GM08714 (cell line): ENCODE data around the gene PLCG1.
"Not testable (repeated sequence)": the region's sequence is repeated elsewhere in the genome, so short reads cannot be mapped to it uniquely, and the experiment has no call there.

ENCODE experiments used
- H3K4me3 ChIP-seq: fragments of 200-500 bp; sonication (Bioruptor generic); 2 replicates; pipeline ENCODE4 v1.5.1; 2014; ENCODE audit warnings: mild to moderate bottlenecking, low read length, inconsistent platforms
- ZNF274 ChIP-seq: IDR thresholded peaks from 2 replicates; pipeline ENCODE4 v1.6.1; 2012; ENCODE audit warnings: mild to moderate bottlenecking, low read depth, low read length

Gene PLCG1

DNA sequence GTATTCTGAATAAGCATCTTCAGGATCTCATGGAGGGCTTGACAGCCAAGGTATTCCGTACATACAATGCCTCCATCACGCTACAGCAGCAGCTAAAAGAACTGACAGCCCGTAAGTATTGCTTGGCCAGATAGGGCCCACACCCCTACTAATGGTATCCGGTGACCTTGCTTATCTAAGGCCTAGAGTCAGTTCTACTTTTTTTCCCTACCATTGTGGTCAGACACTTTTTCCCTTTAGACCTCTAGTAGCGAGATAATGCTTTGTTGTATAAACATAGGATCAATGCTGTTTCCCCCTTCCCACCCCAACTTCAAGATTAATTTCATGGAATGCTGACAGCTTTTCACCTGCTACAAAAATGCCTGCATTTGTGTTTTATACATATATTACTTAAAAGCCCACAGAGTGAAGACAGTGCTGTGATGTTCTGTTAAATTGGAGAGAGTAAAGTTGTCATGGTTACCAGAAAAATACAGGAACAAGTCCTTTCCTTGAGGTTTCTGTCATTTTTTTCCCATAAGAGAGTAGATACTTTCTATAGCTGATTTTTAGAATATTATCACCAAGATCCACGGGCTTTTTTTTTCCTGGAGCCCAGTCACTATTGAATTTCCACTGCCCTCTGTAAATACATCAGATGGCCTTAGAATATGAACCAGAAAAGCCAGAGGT is 20.9 kb upstream of the PLCG1 start:
- H3K4me3 ChIP-seq = no peak overlapping the region

DNA sequence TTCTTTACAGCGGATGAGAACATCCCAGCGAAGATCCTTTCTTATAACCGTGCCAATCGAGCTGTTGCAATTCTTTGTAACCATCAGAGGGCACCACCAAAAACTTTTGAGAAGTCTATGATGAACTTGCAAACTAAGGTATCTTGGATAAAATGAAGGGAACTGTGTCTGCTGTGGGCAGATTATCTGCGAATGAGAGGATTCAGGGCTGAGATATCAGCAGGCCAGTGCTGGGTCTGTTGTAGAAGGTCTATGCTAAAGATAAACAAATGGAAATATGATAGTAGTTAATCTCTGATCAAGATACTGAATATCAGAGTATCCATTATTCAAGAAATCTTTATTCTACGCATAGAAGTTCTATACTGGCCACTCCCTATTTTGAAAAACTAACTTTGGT is 19.2 kb upstream of the PLCG1 start:
- not testable (repeated sequence) for H3K4me3 ChIP-seq

More for the DNA sequence above, 20.9 kb upstream of the PLCG1 start:
- no peak for TF ChIP-seq ZNF274

- no peak for TF ChIP-seq ZNF274
- no peak overlapping the region for H3K4me3 ChIP-seq
These were observed 18.7 kb upstream of the PLCG1 start for GRCh38 chr20:41118632-41119031.

GRCh38 chr20:41119614-41120561 is 17.5 kb upstream of the PLCG1 start:
- TF ChIP-seq ZNF274 = no peak
- no peak overlapping the region for H3K4me3 ChIP-seq

DNA sequence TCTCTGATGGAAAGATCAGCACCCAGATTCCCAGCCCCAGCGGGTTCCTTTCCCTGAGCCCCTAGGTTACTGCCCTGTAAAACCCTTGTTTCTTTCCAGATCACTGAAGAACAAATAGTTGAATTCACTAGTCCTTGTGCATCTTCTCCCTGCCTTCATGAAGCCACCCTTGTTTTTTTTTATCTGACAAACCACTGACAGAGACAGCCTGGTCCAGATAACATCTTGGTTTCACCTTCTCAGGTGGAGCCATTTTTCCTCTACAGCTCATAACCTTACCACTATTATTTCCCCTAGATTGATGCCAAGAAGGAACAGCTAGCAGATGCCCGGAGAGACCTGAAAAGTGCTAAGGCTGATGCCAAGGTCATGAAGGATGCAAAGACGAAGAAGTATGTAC is 15.9 kb upstream of the PLCG1 start:
- TF ChIP-seq ZNF274 = no peak
- H3K4me3 ChIP-seq = no peak overlapping the region

- H3K4me3 ChIP-seq = no peak overlapping the region
- no peak for TF ChIP-seq ZNF274
These were observed 13.7 kb upstream of the PLCG1 start for GRCh38 chr20:41123631-41124030.

GRCh38 chr20:41124451-41125094 is 12.8 kb upstream of the PLCG1 start:
- no peak for TF ChIP-seq ZNF274
- H3K4me3 ChIP-seq = no peak overlapping the region

- no peak overlapping the region for H3K4me3 ChIP-seq
- no peak for TF ChIP-seq ZNF274
These were observed 11.5 kb upstream of the PLCG1 start for GRCh38 chr20:41125530-41126457.

- TF ChIP-seq ZNF274 = no peak
- H3K4me3 ChIP-seq = no peak overlapping the region
These were observed 10.6 kb upstream of the PLCG1 start for GRCh38 chr20:41126719-41127118.

DNA sequence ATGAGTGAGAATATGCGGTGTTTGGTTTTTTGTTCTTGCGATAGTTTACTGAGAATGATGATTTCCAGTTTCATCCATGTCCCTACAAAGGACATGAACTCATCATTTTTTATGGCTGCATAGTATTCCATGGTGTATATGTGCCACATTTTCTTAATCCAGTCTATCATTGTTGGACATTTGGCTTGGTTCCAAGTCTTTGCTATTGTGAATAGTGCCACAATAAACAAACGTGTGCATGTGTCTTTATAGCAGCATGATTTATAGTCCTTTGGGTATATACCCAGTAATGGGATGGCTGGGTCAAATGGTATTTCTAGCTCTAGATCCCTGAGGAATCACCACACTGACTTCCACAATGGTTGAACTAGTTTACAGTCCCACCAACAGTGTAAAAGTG is 9.0 kb upstream of the PLCG1 start:
- H3K4me3 ChIP-seq = not testable (repeated sequence)

DNA sequence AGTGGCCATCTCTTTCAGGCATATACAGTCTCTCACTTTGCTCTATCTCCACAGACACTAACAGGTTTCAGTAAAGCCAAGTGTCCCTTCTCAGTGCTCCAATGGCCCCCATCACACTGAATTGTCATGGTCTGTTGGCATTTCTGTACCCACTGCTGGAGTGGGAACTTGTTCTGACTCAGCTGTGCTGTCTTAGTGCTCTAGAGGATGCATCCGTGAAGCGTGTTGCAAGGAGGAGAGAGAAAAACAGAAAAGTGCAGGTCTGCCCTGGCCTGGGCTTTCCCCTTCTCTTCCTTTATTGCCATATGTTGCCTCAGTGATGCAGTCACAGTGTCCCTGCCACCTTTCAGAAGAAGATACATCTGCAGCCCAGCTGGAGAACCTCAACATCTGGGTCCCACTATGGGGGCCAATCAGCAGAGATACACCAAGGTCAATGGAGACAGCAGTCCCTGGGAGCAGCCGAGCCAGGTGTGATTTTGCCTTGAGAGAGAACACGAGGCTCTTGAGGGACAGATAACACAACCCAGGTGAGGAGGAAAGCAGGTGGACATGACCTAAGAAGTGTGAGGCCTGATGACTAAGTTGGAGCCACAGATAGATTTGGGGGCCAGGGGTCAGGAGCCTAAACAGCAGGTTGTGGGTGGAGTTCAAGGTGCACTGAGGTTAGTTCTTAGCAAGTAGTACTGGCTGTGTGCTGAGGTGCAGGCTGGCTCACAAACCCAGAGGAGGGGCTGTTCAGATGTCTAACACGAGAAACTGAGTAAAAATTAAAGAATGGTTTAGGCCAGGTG is 5.6 kb upstream of the PLCG1 start:
- H3K4me3 ChIP-seq = no peak overlapping the region
- no peak for TF ChIP-seq ZNF274

GRCh38 chr20:41132388-41132775 is 5.0 kb upstream of the PLCG1 start:
- H3K4me3 ChIP-seq = not testable (repeated sequence)

DNA sequence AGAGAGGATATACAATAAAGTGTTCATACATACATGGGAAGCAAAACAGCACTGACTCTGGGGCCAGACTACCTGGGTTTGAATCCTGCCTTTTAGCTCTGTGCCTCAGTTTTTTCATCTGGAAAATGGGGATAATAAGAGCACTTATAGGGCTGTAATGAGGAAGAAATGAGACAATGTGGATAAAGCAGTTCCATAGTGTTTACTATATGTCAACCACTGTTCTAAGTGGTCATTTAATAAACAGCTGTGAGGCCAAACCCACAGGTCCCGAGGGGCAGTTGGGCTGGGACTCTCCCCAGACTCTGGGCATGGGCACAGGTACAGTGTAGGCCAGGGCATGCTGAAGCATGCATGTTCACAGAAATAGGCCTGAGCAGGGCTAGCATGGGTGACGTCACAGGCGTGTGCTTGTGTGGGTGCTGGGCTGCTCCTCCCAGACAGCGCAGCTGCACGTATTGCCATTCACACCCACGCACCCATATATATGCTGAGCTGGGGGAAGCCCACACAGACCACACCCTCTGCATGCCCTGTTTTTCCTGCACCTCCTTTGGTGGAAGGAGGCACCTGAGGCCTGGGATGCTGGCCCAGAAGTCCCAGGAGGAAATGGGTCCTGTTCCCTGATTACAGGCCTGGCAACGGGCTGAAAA is 3.5 kb upstream of the PLCG1 start:
- TF ChIP-seq ZNF274 = no peak
- no peak overlapping the region for H3K4me3 ChIP-seq
